SK-N-SH (cell line): ENCODE measurements around the gene GPR137. TPM values are rescaled to one million over a fixed set of nuclear protein-coding genes. Genes with fewer than 3 reads are reported as not detected.

Experiments used
- CTCF ChIA-PET: fragments of 300-600, 350-600 bp; formaldehyde crosslinking; extraction: SDS; loops from one replicate; lab custom pipeline; 2021; lab: Yijun Ruan, JAX
- POLR2A ChIA-PET: fragments of 350-600 bp; sonication (Branson Sonifier 250); formaldehyde crosslinking; extraction: SDS; loops from one replicate; lab custom pipeline; 2020; ENCODE audit warnings: antibody characterized with exemption, inconsistent platforms; lab: Yijun Ruan, JAX
- DNase-seq: peaks from one replicate; pipeline ENCODE4 v3.0.0; 2012
- H2AFZ ChIP-seq: fragments of 200-600 bp; sonication (generic); 2 replicates; pipeline ENCODE4 v1.8.1; 2016; ENCODE audit warnings: antibody characterized with exemption, mild to moderate bottlenecking, low read depth
- H3F3A ChIP-seq: fragments of 200-600 bp; sonication (generic); replicated peaks from 2 replicates; pipeline ENCODE3; 2016; ENCODE audit warnings: antibody characterized with exemption, mild to moderate bottlenecking; ENCODE audit not compliant: insufficient read depth
- H3K27ac ChIP-seq, 2 experiments: fragments of 200-500 bp in 1 of 2; fragments of 200-600 bp in 1 of 2; sonication (Bioruptor generic) in 1 of 2; sonication (generic), shearing (Covaris generic) in 1 of 2; 2 replicates each; pipeline versions ENCODE4 v1.5.1 to v1.6.1; 2014 to 2016; ENCODE audit warnings: low read depth in 2 of 2, inconsistent platforms in 1 of 2, low read length in 1 of 2, mild to moderate bottlenecking in 1 of 2, mixed read lengths in 1 of 2
- H3K27me3 ChIP-seq: fragments of 200-600 bp; sonication (generic), shearing (Covaris generic); 2 replicates; pipeline ENCODE4 v1.6.1; 2016; ENCODE audit warnings: mixed run types; ENCODE audit not compliant: insufficient read depth
- H3K36me3 ChIP-seq, 2 experiments: fragments of 200-500 bp in 1 of 2; fragments of 200-600 bp in 1 of 2; sonication (Bioruptor generic) in 1 of 2; sonication (generic) in 1 of 2; replicated peaks in 1 of 2; 2 replicates each; pipeline versions ENCODE3 to v1.5.1; 2014 to 2016; ENCODE audit warnings: low read length in 1 of 2, mild to moderate bottlenecking in 1 of 2; ENCODE audit not compliant: insufficient read depth in 2 of 2, control insufficient read depth in 1 of 2
- H3K4me1 ChIP-seq, 2 experiments: fragments of 200-500 bp in 1 of 2; fragments of 200-600 bp in 1 of 2; sonication (Bioruptor generic) in 1 of 2; sonication (generic), shearing (Covaris generic) in 1 of 2; 2 replicates each; pipeline versions ENCODE4 v1.5.1 to v1.6.1; 2014 to 2016; ENCODE audit warnings: low read depth in 1 of 2, low read length in 1 of 2, mixed run types in 1 of 2; ENCODE audit not compliant: insufficient read depth in 2 of 2, control insufficient read depth in 1 of 2
- H3K4me2 ChIP-seq: fragments of 200-600 bp; sonication (generic), shearing (Covaris generic); 2 replicates; pipeline ENCODE4 v1.6.1; 2017; ENCODE audit warnings: mixed run types
- H3K4me3 ChIP-seq, 2 experiments: fragments of 200-500 bp in 1 of 2; fragments of 200-600 bp in 1 of 2; sonication (Bioruptor generic) in 1 of 2; sonication (generic), shearing (Covaris generic) in 1 of 2; 2 replicates each; pipeline versions ENCODE4 v1.5.1 to v1.8.1; 2014 to 2016; ENCODE audit warnings: low read depth in 2 of 2, inconsistent platforms in 1 of 2, low read length in 1 of 2, mild to moderate bottlenecking in 1 of 2, mixed read lengths in 1 of 2, moderate library complexity in 1 of 2
- H3K79me2 ChIP-seq: fragments of 200-600 bp; sonication (generic); 2 replicates; pipeline ENCODE4 v1.8.1; 2017; ENCODE audit warnings: mild to moderate bottlenecking; ENCODE audit not compliant: insufficient read depth
- H3K9ac ChIP-seq: fragments of 200-600 bp; sonication (generic); 2 replicates; pipeline ENCODE4 v1.6.1; 2017; ENCODE audit warnings: mixed run types
- H3K9me2 ChIP-seq: fragments of 200-600 bp; sonication (generic); 2 replicates; pipeline ENCODE4 v1.6.1; 2017; ENCODE audit warnings: mixed run types
- H3K9me3 ChIP-seq: fragments of 200-600 bp; sonication (generic); 2 replicates; pipeline ENCODE4 v1.6.1; 2017; ENCODE audit warnings: mixed run types, mild to moderate bottlenecking, moderate library complexity
- H4K20me1 ChIP-seq: fragments of 200-600 bp; sonication (generic); 2 replicates; pipeline ENCODE4 v1.6.1; 2017; ENCODE audit warnings: mild to moderate bottlenecking, mixed run types; ENCODE audit not compliant: insufficient read depth
- ELF1 ChIP-seq: IDR thresholded peaks from 2 replicates; pipeline ENCODE4 v1.4.0; 2012
- EP300 ChIP-seq, 2 experiments: IDR thresholded peaks; 2 replicates each; pipeline versions ENCODE4 v1.4.0 to v1.6.1; 2012; ENCODE audit warnings: borderline replicate concordance in 1 of 2, low read depth in 1 of 2, low read length in 1 of 2
- EZH2phosphoT487 ChIP-seq: fragments of 200-600 bp; sonication (generic); IDR thresholded peaks from 2 replicates; pipeline ENCODE4 v1.6.1; 2017; ENCODE audit warnings: low read depth, mixed run types, mild to moderate bottlenecking, antibody characterized with exemption, moderate library complexity, borderline replicate concordance
- FOSL2 ChIP-seq: IDR thresholded peaks from 2 replicates; pipeline ENCODE4 v1.4.0; 2012; ENCODE audit warnings: low read depth, mild to moderate bottlenecking, moderate library complexity, borderline replicate concordance
- FOXJ3 ChIP-seq: sonication (generic); formaldehyde crosslinking; IDR thresholded peaks from 2 replicates; pipeline ENCODE4 v1.5.1; 2020; ENCODE audit warnings: mild to moderate bottlenecking, missing genetic modification reagents
- GABPA ChIP-seq: IDR thresholded peaks from 2 replicates; pipeline ENCODE4 v1.4.0; 2012; ENCODE audit warnings: low read depth, mild to moderate bottlenecking
- MAX ChIP-seq: IDR thresholded peaks from 2 replicates; pipeline ENCODE4 v1.4.0; 2012; ENCODE audit warnings: low read depth
- MEF2A ChIP-seq: IDR thresholded peaks from 2 replicates; pipeline ENCODE4 v1.4.0; 2012; ENCODE audit warnings: low read depth, borderline replicate concordance
- MXI1 ChIP-seq: IDR thresholded peaks from 2 replicates; pipeline ENCODE4 v1.6.1; 2012; ENCODE audit warnings: mild to moderate bottlenecking, low read depth, low read length, improper control_type of control experiment
- NFIC ChIP-seq: IDR thresholded peaks from 2 replicates; pipeline ENCODE4 v1.4.0; 2012; ENCODE audit warnings: borderline replicate concordance
- NRF1 ChIP-seq: IDR thresholded peaks from 2 replicates; pipeline ENCODE4 v1.6.1; 2012; ENCODE audit warnings: low read depth, mild to moderate bottlenecking, low read length
- PBX3 ChIP-seq: IDR thresholded peaks from 2 replicates; pipeline ENCODE4; 2012
- RAD21 ChIP-seq: IDR thresholded peaks from 2 replicates; pipeline ENCODE4 v1.6.1; 2012; ENCODE audit warnings: mild to moderate bottlenecking, low read length
- RFX5 ChIP-seq: IDR thresholded peaks from 2 replicates; pipeline ENCODE4 v1.6.1; 2012; ENCODE audit warnings: mild to moderate bottlenecking, improper control_type of control experiment, low read length
- SIN3A ChIP-seq: IDR thresholded peaks from 2 replicates; pipeline ENCODE4 v1.6.1; 2012; ENCODE audit warnings: low read depth, mild to moderate bottlenecking, low read length, moderate library complexity, borderline replicate concordance
- TAF1 ChIP-seq: IDR thresholded peaks from 2 replicates; pipeline ENCODE4 v1.6.1; 2012; ENCODE audit warnings: low read depth, mild to moderate bottlenecking, low read length, moderate library complexity, borderline replicate concordance
- TCF12 ChIP-seq: IDR thresholded peaks from 2 replicates; pipeline ENCODE4 v1.4.0; 2012
- TEAD4 ChIP-seq: IDR thresholded peaks from 2 replicates; pipeline ENCODE4 v1.4.0; 2012; ENCODE audit warnings: mild to moderate bottlenecking, borderline replicate concordance; ENCODE audit not compliant: insufficient read depth
- USF1 ChIP-seq: IDR thresholded peaks from 2 replicates; pipeline ENCODE4 v1.4.0; 2012; ENCODE audit warnings: low read depth, borderline replicate concordance
- USF2 ChIP-seq: fragments of 150-350 bp; IDR thresholded peaks from 2 replicates; pipeline ENCODE4 v1.6.1; 2017; ENCODE audit warnings: antibody characterized with exemption, low read length, low read depth, borderline replicate concordance
- YY1 ChIP-seq: IDR thresholded peaks from 2 replicates; pipeline ENCODE4 v1.4.0; 2012; ENCODE audit warnings: low read depth, mild to moderate bottlenecking
- WGBS: methylation state at CpG from one replicate; pipeline ENCODE4 v1.1.6; 2017; ENCODE audit warnings: low lambda C conversion rate; 5-methylcytosine and 5-hydroxymethylcytosine counted together
- polyA plus RNA-seq, 3 experiments: library from polyadenylated mRNA; depleted of rRNA; stranded (reverse); fragments of >200 nt; gene quantifications; 2 replicates each; pipeline ENCODE4 v1.2.3, GENCODE V29; 2012
- TF ChIP-seq, protein P1 (sequence below): IDR thresholded peaks from 2 replicates; pipeline ENCODE4 v1.6.1; 2012; ENCODE audit warnings: mild to moderate bottlenecking, low read depth, low read length, moderate library complexity
- TF ChIP-seq, protein P2 (sequence below): IDR thresholded peaks from 2 replicates; pipeline ENCODE4 v1.4.0; 2012; ENCODE audit warnings: low read depth, borderline replicate concordance

Gene GPR137
- polyA plus RNA-seq, 1 of the 3 experiments (the other 2 are of a cell fraction) = 29.9 TPM

DNA sequence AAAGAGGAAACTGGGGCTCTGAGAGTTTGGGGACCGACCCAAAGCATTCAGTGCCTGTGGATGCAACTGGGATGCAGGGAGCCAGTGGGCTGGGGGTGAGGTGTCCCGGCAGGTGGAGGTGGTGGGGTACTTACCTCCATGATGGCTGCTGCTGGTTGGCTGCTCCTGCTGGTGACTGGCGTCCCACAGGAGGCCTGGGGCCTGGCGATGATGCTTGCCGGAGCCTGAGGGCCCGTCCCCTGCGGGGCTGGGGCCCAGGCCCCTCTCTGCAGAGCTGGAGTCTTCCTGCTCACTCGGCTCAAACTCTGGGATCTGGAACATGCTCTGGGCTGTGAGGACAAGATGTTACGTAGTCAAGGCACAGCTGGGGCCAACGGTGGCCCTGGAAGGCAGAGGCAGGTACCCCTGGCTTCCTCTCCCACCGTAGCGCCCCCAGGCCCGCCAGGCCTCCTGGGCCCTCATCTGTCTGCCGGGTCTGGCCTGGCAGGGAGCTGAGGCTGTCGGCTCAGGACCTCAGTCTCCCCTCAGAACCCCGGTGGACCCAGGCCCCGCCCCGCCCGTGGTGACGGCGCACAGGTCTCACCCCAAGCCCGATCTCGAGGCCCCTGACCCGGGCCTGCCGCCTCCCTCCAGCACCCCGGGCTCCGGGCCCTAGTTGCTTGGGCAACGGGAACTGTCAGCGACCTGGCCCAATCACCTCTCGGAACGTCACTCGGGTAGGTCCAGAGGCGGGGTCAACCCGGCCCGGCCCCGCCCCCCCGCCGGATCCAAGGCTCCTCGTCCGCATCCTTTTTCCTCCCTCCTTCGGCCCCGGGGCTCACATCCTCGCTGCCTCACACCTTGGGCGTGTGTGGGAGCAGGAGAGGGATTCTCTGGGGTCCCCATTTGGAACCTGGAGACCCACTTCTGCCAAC, 1.3 kb upstream of the GPR137 start, which contains the start of gene BAD:
BAD (minus strand) TSS at position 618 of the 914 bp plus-strand sequence; CDS start at position 321, 297 bp downstream.
- H3F3A ChIP-seq = peaks cover 9% of the 10 kb centered on the region
- no peaks in the 10 kb centered on the region for H3K9me3 ChIP-seq
- peaks cover 28% of the 10 kb centered on the region for H3K79me2 ChIP-seq
- WGBS = 7% methylated on average over 10 of the region's 44 CpGs
- peak; percentile 99 for DNase-seq
- peak within 1 kb of the TSS; percentile 100 for H3K4me2 ChIP-seq
- peak within 1 kb of the TSS; percentile 89 for H3K9ac ChIP-seq
- POLR2A ChIA-PET = interaction anchor here (0.5 to 3.2 kb wide), 9 partner anchors 8 to 104 kb away, joined by 3 to 33 read pairs (median 3); partner anchors contain the start of genes ESRRA, PRDX5 and TRMT112
- H3K4me3 ChIP-seq = peak within 1 kb of the TSS; percentile 60 to 95
- no peaks in the 10 kb centered on the region for H3K27me3 ChIP-seq
- H3K9me2 ChIP-seq = no peaks in the 10 kb centered on the region
- CTCF ChIA-PET = interaction anchor here (1.6 to 12.2 kb wide), 5 partner anchors 13 to 33 kb away, joined by 5 to 196 read pairs (median 17); partner anchors contain the start of genes CATSPERZ, ESRRA and PLCB3
- peak within 1 kb of the TSS; percentile 83 for H2AFZ ChIP-seq
- H4K20me1 ChIP-seq = no peaks in the 10 kb centered on the region
- peak within 1 kb of the TSS; percentile 87 to 96 for H3K27ac ChIP-seq
- peaks cover 8 to 21% of the 10 kb centered on the region in 2 experiments; a peak in 2 of 4 replicates for H3K4me1 ChIP-seq
- H3K36me3 ChIP-seq = peaks cover 0 to 6% of the 10 kb centered on the region in 2 experiments
- no peak for TF ChIP-seq NFIC
- TF ChIP-seq TAF1 = 0 out of 2 replicates have a peak, but pooled peaks have one; percentile 9
- no peak for TF ChIP-seq TEAD4
- TF ChIP-seq YY1 = 0 out of 2 replicates have a peak, but pooled peaks have one; percentile 23
- TF ChIP-seq FOSL2 = no peak
- peak; percentile 81 for TF ChIP-seq MXI1
- no peak for TF ChIP-seq MEF2A
- peak; percentile 38 for TF ChIP-seq GABPA
- no peak for TF ChIP-seq TCF12
- no peak for TF ChIP-seq EZH2phosphoT487
- TF ChIP-seq EP300 (IDR thresholded peaks at IDR 0.05; ENCODE audit: borderline replicate concordance in 1 of 2, low read depth in 1 of 2, low read length in 1 of 2) = no peak
- TF ChIP-seq, protein P1, sequence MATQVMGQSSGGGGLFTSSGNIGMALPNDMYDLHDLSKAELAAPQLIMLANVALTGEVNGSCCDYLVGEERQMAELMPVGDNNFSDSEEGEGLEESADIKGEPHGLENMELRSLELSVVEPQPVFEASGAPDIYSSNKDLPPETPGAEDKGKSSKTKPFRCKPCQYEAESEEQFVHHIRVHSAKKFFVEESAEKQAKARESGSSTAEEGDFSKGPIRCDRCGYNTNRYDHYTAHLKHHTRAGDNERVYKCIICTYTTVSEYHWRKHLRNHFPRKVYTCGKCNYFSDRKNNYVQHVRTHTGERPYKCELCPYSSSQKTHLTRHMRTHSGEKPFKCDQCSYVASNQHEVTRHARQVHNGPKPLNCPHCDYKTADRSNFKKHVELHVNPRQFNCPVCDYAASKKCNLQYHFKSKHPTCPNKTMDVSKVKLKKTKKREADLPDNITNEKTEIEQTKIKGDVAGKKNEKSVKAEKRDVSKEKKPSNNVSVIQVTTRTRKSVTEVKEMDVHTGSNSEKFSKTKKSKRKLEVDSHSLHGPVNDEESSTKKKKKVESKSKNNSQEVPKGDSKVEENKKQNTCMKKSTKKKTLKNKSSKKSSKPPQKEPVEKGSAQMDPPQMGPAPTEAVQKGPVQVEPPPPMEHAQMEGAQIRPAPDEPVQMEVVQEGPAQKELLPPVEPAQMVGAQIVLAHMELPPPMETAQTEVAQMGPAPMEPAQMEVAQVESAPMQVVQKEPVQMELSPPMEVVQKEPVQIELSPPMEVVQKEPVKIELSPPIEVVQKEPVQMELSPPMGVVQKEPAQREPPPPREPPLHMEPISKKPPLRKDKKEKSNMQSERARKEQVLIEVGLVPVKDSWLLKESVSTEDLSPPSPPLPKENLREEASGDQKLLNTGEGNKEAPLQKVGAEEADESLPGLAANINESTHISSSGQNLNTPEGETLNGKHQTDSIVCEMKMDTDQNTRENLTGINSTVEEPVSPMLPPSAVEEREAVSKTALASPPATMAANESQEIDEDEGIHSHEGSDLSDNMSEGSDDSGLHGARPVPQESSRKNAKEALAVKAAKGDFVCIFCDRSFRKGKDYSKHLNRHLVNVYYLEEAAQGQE = no peak
- peak; percentile 96 for TF ChIP-seq PBX3
- peak; percentile 7; the same call in 1 of the 2 replicates for TF ChIP-seq ELF1
- TF ChIP-seq FOXJ3 (CRISPR knock-in tag) = 0 out of 2 replicates have a peak, but pooled peaks have one; percentile 5
- no peak for TF ChIP-seq USF1
- TF ChIP-seq RFX5 = peak; percentile 46; the same call in 1 of the 2 replicates
- TF ChIP-seq MAX = no peak
- TF ChIP-seq RAD21 = no peak
- TF ChIP-seq, protein P2, sequence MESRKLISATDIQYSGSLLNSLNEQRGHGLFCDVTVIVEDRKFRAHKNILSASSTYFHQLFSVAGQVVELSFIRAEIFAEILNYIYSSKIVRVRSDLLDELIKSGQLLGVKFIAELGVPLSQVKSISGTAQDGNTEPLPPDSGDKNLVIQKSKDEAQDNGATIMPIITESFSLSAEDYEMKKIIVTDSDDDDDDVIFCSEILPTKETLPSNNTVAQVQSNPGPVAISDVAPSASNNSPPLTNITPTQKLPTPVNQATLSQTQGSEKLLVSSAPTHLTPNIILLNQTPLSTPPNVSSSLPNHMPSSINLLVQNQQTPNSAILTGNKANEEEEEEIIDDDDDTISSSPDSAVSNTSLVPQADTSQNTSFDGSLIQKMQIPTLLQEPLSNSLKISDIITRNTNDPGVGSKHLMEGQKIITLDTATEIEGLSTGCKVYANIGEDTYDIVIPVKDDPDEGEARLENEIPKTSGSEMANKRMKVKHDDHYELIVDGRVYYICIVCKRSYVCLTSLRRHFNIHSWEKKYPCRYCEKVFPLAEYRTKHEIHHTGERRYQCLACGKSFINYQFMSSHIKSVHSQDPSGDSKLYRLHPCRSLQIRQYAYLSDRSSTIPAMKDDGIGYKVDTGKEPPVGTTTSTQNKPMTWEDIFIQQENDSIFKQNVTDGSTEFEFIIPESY = no peak
- TF ChIP-seq USF2 = no peak
- TF ChIP-seq NRF1 = no peak
- peak; percentile 66; the same call in 1 of the 2 replicates for TF ChIP-seq SIN3A
